Neural progenitor cell (in vitro differentiated cells): ENCODE results near the gene RGS6. TPM values are rescaled to one million over a fixed set of nuclear protein-coding genes. Genes with fewer than 3 reads are reported as not detected.

Source experiments
- DNase-seq: peaks from one replicate; pipeline ENCODE4 v3.0.0-alpha.2; 2016; ENCODE audit warnings: low spot score
- H2AFZ ChIP-seq: fragments of 200-600 bp; sonication (generic); replicated peaks from 2 replicates; pipeline ENCODE4 v1.6.1; 2016; ENCODE audit warnings: antibody characterized with exemption
- H3F3A ChIP-seq: fragments of 200-600 bp; sonication (generic); 2 replicates; pipeline ENCODE4 v1.6.1; 2016; ENCODE audit warnings: antibody characterized with exemption, low read depth
- H3K27ac ChIP-seq: fragments of 200-600 bp; sonication (generic); 2 replicates; pipeline ENCODE4 v1.5.1; 2016; ENCODE audit warnings: mild to moderate bottlenecking
- H3K27me3 ChIP-seq: fragments of 200-600 bp; sonication (generic); 2 replicates; pipeline ENCODE4 v1.6.1; 2016; ENCODE audit warnings: mild to moderate bottlenecking, moderate library complexity
- H3K36me3 ChIP-seq: fragments of 200-600 bp; sonication (generic); 2 replicates; pipeline ENCODE4 v1.5.1; 2016
- H3K4me1 ChIP-seq: fragments of 200-600 bp; sonication (generic); 2 replicates; pipeline ENCODE4 v1.6.1; 2016; ENCODE audit warnings: mixed run types
- H3K4me2 ChIP-seq: fragments of 200-600 bp; sonication (generic); 2 replicates; pipeline ENCODE4 v1.6.1; 2016
- H3K4me3 ChIP-seq: fragments of 200-600 bp; sonication (generic); 2 replicates; pipeline ENCODE4 v1.5.1; 2016
- H3K79me2 ChIP-seq: fragments of 200-600 bp; sonication (generic); 2 replicates; pipeline ENCODE4 v1.6.1; 2016; ENCODE audit warnings: low read depth
- H3K9ac ChIP-seq: fragments of 200-600 bp; sonication (generic); 2 replicates; pipeline ENCODE4 v1.6.1; 2016
- H3K9me3 ChIP-seq: fragments of 200-600 bp; sonication (generic); 2 replicates; pipeline ENCODE4 v1.5.1; 2016; ENCODE audit warnings: low read depth
- H4K20me1 ChIP-seq: fragments of 200-600 bp; sonication (generic); 2 replicates; pipeline ENCODE4 v1.6.1; 2016; ENCODE audit warnings: low read depth
- H3K27ac Mint-ChIP-seq: 3 replicates; pipeline ENCODE4 v1.8.0; 2021; ENCODE audit warnings: mixed read lengths
- H3K27me3 Mint-ChIP-seq: 2 replicates; pipeline ENCODE4 v1.8.0; 2022; ENCODE audit warnings: low read depth, mild to moderate bottlenecking, inconsistent platforms, moderate library complexity, mixed read lengths; ENCODE audit not compliant: insufficient read depth
- H3K36me3 Mint-ChIP-seq: 3 replicates; pipeline ENCODE4 v1.8.0; 2021; ENCODE audit warnings: mixed read lengths
- H3K4me1 Mint-ChIP-seq: 3 replicates; pipeline ENCODE4 v1.8.0; 2021; ENCODE audit warnings: mixed read lengths
- H3K4me3 Mint-ChIP-seq: 3 replicates; pipeline ENCODE4 v1.8.0; 2021; ENCODE audit warnings: mild to moderate bottlenecking, moderate library complexity, mixed read lengths
- H3K9me3 Mint-ChIP-seq: 3 replicates; pipeline ENCODE4 v1.8.0; 2020; ENCODE audit warnings: mixed read lengths
- EZH2 ChIP-seq: fragments of 200-600 bp; sonication (generic); IDR thresholded peaks from 2 replicates; pipeline ENCODE4 v1.6.1; 2017; ENCODE audit warnings: antibody characterized with exemption, mild to moderate bottlenecking, moderate library complexity
- EZH2phosphoT487 ChIP-seq: fragments of 200-600 bp; sonication (generic); IDR thresholded peaks from 2 replicates; pipeline ENCODE4 v1.6.1; 2017; ENCODE audit warnings: antibody characterized with exemption
- total RNA-seq: library from RNA; depleted of rRNA; stranded (reverse); fragments of >200 nt; gene quantifications from 2 replicates; pipeline ENCODE4 v1.2.3, GENCODE V29; 2015; ENCODE audit warnings: low replicate concordance
- TF ChIP-seq, protein P1 (sequence below): fragments of 200-600 bp; sonication (generic); IDR thresholded peaks from 2 replicates; pipeline ENCODE4 v1.5.1; 2017; ENCODE audit warnings: antibody characterized with exemption, mild to moderate bottlenecking

The RGS6 gene
- total RNA-seq, 1 donor from 2014 or later: 0.80 TPM

DNA sequence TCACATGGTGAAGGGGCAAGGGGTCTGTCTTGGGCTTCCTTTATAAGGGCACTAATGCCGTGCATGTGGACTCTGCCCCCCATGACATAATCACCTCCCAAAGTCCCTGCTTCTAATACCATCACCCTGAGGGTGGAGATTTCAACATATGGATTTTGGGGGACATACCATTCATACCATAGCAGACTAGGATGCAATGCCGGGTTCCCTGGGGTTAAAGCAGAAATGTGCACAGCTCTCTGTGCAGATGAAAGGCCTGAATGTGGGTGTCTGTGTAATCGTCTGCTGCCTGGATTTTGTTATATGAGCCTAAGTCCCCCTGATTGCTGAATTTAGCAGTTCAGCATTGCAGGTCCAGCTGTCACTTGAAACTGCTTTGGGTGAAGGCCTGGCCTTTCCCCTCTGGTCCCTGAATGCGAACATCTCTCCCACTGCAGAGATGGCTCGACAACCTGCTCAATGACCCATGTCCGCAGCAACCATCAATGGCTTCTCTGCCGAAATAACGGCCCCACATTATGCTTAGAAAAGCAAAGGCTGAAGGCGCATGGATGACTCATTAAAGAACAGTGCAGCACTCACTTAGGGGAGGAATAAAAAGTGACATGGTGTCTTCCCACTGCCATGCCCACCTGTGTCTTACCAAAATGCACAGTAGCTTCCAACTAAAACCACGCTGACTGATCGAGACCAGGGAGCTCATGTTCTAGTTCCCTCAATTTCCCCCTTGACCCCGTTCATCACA is 675.3 kb downstream of the RGS6 start:
- no peaks in the 10 kb centered on the region for H3K36me3 Mint-ChIP-seq
- Histone ChIP-seq H3K4me3 (no peak overlapping the region), H3K9me3 (no peaks in the 10 kb centered on the region), H3K27ac (no peak overlapping the region), H3K36me3 (no peaks in the 10 kb centered on the region), H3K79me2 (no peaks in the 10 kb centered on the region), H3K4me2 (no peak overlapping the region), H3K27me3 (no peaks in the 10 kb centered on the region), H4K20me1 (no peaks in the 10 kb centered on the region), H2AFZ (no peak overlapping the region), H3K9ac (no peak overlapping the region), H3K4me1 (no peaks in the 10 kb centered on the region), H3F3A (no peaks in the 10 kb centered on the region)
- H3K27me3 Mint-ChIP-seq: peaks cover 5% of the 10 kb centered on the region
- H3K9me3 Mint-ChIP-seq: peaks cover 8% of the 10 kb centered on the region
- TF ChIP-seq EZH2: no peak
- TF ChIP-seq, protein P1, sequence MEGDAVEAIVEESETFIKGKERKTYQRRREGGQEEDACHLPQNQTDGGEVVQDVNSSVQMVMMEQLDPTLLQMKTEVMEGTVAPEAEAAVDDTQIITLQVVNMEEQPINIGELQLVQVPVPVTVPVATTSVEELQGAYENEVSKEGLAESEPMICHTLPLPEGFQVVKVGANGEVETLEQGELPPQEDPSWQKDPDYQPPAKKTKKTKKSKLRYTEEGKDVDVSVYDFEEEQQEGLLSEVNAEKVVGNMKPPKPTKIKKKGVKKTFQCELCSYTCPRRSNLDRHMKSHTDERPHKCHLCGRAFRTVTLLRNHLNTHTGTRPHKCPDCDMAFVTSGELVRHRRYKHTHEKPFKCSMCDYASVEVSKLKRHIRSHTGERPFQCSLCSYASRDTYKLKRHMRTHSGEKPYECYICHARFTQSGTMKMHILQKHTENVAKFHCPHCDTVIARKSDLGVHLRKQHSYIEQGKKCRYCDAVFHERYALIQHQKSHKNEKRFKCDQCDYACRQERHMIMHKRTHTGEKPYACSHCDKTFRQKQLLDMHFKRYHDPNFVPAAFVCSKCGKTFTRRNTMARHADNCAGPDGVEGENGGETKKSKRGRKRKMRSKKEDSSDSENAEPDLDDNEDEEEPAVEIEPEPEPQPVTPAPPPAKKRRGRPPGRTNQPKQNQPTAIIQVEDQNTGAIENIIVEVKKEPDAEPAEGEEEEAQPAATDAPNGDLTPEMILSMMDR: no peak
- H3K4me1 Mint-ChIP-seq: peaks cover 32% of the 10 kb centered on the region
- no peak for DNase-seq
- H3K27ac Mint-ChIP-seq: peak overlapping the region; percentile 34
- H3K4me3 Mint-ChIP-seq: peak overlapping the region; percentile 44

DNA sequence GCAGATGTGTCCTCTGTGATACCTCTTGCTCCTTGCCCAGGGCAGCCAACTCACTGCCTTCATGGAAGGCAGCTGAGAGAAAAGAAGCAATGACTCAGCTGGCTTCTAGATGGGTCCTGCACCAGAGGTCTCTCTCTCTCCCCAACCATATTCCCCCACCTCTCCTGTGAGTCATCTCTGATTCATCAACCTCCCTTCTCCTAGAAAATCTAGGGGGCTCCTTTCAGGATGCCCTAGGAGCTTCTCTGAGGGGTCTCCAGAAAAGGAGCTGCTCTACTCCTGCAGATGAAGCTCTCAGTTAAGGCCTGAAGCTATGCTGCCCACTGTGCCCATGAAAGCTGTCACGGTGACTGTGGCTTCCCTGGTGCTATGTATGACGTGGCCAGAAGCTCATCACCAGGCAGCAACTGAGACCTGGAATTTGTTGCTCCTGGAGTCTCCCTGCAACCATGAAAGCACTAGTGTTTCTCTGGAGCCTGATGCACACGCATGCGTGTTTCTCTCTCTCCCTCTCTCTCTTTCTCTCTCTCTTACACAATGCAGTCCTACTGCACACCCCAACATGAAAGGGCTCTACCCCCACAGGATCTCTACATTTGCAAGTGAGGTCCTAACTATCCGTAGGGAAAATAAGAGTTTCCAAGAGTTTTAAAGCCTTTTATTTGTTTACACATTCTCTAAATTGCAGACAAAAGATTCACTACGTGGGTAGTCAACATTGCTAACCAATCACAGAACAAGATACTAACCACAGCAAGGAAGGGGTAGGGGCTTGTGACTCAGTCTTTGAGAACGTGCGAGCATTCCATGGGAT is 676.4 kb downstream of the RGS6 start:
- H3K4me3 Mint-ChIP-seq: no peak overlapping the region
- peaks cover 5% of the 10 kb centered on the region for H3K27me3 Mint-ChIP-seq
- Histone ChIP-seq H4K20me1 (no peaks in the 10 kb centered on the region), H3K36me3 (no peaks in the 10 kb centered on the region), H3K27ac (no peak overlapping the region), H3K9ac (no peak overlapping the region), H2AFZ (no peak overlapping the region), H3K27me3 (no peaks in the 10 kb centered on the region), H3K4me2 (no peak overlapping the region), H3F3A (no peaks in the 10 kb centered on the region), H3K9me3 (no peaks in the 10 kb centered on the region), H3K79me2 (no peaks in the 10 kb centered on the region), H3K4me1 (no peaks in the 10 kb centered on the region), H3K4me3 (no peak overlapping the region)
- H3K9me3 Mint-ChIP-seq: peaks cover 8% of the 10 kb centered on the region
- peak overlapping the region; percentile 38 for H3K27ac Mint-ChIP-seq
- TF ChIP-seq, protein P1: no peak
- TF ChIP-seq EZH2: no peak
- TF ChIP-seq EZH2phosphoT487: no peak
- no peaks in the 10 kb centered on the region for H3K36me3 Mint-ChIP-seq
- DNase-seq: no peak
- H3K4me1 Mint-ChIP-seq: peaks cover 37% of the 10 kb centered on the region

DNA sequence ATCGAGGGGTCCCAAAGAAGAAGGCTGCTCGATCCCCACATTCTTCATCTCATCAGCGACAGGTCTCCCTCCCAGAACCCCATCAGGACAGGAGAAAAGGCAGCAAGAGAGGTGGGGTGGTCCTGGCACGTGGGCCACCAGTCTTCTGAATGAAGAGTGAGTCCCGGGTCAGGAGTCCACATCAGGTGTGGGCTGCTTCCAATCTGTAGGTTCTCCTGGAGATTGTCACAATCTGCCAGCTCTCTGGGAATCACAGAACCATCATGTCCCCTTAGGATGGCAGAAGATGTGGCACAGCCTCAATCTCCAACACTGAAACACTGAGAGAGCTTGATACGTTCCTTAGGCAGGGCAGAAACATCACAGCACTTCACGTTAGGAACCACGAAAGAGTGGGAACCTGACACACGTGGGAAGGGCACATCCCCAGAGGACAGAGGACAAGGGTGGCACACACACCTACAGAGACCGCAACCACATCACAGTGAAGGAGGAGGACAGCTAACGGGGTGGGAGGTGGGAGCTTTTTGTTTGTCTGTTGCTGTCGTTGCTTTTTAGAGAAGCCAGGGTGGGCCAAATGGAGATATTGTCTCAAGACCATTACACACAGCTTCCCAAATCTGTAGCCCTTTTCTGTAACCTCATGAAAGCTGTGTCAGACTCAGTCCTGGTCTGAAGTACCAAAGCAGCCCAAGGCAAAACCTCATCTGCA is 677.1 kb downstream of the RGS6 start:
- Histone ChIP-seq H3K27me3 (no peaks in the 10 kb centered on the region), H3K9ac (no peak overlapping the region), H3K4me1 (no peaks in the 10 kb centered on the region), H3K79me2 (no peaks in the 10 kb centered on the region), H4K20me1 (no peaks in the 10 kb centered on the region), H3F3A (no peaks in the 10 kb centered on the region), H3K27ac (no peak overlapping the region), H3K4me3 (no peak overlapping the region), H3K36me3 (no peaks in the 10 kb centered on the region), H3K4me2 (no peak overlapping the region), H3K9me3 (no peaks in the 10 kb centered on the region), H2AFZ (no peak overlapping the region)
- Mint-ChIP-seq H3K4me1 (peaks cover 44% of the 10 kb centered on the region), H3K27ac (peak overlapping the region; percentile 26), H3K36me3 (no peaks in the 10 kb centered on the region), H3K27me3 (peaks cover 5% of the 10 kb centered on the region), H3K4me3 (no peak overlapping the region), H3K9me3 (peaks cover 8% of the 10 kb centered on the region)
- TF ChIP-seq EZH2 (no peak), EZH2phosphoT487 (no peak)
- TF ChIP-seq, protein P1: no peak
- DNase-seq: no peak
